OCI-LY1 (cell line): Measurements from ENCODE around the gene UBE2F.

Experiments
- H2AFZ ChIP-seq: fragments of 200-600 bp; sonication (generic), shearing (Covaris generic); 2 replicates; pipeline ENCODE4 v1.6.0; 2014; ENCODE audit warnings: antibody characterized with exemption, mild to moderate bottlenecking, low read length
- H3F3A ChIP-seq: fragments of 200-600 bp; sonication (generic), shearing (Covaris generic); 2 replicates; pipeline ENCODE4 v1.6.0; 2014; ENCODE audit warnings: mild to moderate bottlenecking, antibody characterized with exemption, low read length, moderate library complexity; ENCODE audit not compliant: insufficient read depth
- H3K27ac ChIP-seq: fragments of 200-600 bp; sonication (generic); 2 replicates; pipeline ENCODE4 v1.5.1; 2014; ENCODE audit warnings: low read length, mixed run types, mild to moderate bottlenecking, low read depth; ENCODE audit not compliant: poor library complexity, severe bottlenecking
- H3K27me3 ChIP-seq: fragments of 200-600 bp; sonication (generic); 2 replicates; pipeline ENCODE4 v1.6.0; 2014; ENCODE audit warnings: antibody characterized with exemption, mild to moderate bottlenecking, low read length, moderate library complexity; ENCODE audit not compliant: insufficient read depth
- H3K36me3 ChIP-seq: fragments of 200-600 bp; sonication (generic); 2 replicates; pipeline ENCODE4 v1.6.1; 2014; ENCODE audit warnings: mild to moderate bottlenecking, antibody characterized with exemption, low read length, moderate library complexity, mixed read lengths; ENCODE audit not compliant: insufficient read depth
- H3K4me1 ChIP-seq: fragments of 200-600 bp; sonication (generic); 2 replicates; pipeline ENCODE4 v1.5.1; 2014; ENCODE audit warnings: mild to moderate bottlenecking, low read length, moderate library complexity; ENCODE audit not compliant: insufficient read depth, severe bottlenecking
- H3K4me2 ChIP-seq: fragments of 200-600 bp; sonication (generic), shearing (Covaris generic); 2 replicates; pipeline ENCODE4 v1.6.1; 2014; ENCODE audit warnings: low read length
- H3K4me3 ChIP-seq: fragments of 200-600 bp; sonication (generic); 2 replicates; pipeline ENCODE4 v1.5.1; 2014; ENCODE audit warnings: low read length, low read depth, mild to moderate bottlenecking, mixed read lengths; ENCODE audit not compliant: poor library complexity, severe bottlenecking
- H3K79me2 ChIP-seq: fragments of 200-600 bp; shearing (Covaris generic); 2 replicates; pipeline ENCODE4 v1.6.1; 2016; ENCODE audit warnings: mixed run types, low read length, mixed read lengths; ENCODE audit not compliant: insufficient read depth
- H3K9ac ChIP-seq: fragments of 200-600 bp; sonication (generic), shearing (Covaris generic); 2 replicates; pipeline ENCODE4 v1.6.1; 2014; ENCODE audit warnings: mild to moderate bottlenecking, low read length, mixed read lengths
- H3K9me2 ChIP-seq: fragments of 200-600 bp; sonication (generic), shearing (Covaris generic); 2 replicates; pipeline ENCODE4 v1.6.1; 2014; ENCODE audit warnings: low read depth, mild to moderate bottlenecking, low read length, mixed read lengths
- H3K9me3 ChIP-seq: fragments of 200-600 bp; shearing (Covaris generic); 2 replicates; pipeline ENCODE4 v1.6.1; 2014; ENCODE audit warnings: low read length, mixed read lengths
- H4K20me1 ChIP-seq: fragments of 200-600 bp; sonication (generic), shearing (Covaris generic); 2 replicates; pipeline ENCODE4 v1.6.0; 2016; ENCODE audit warnings: mild to moderate bottlenecking, low read length; ENCODE audit not compliant: insufficient read depth
- CTCF ChIP-seq: fragments of 200-600 bp; sonication (generic), shearing (Covaris generic); IDR thresholded peaks from 2 replicates; pipeline ENCODE4 v1.5.1; 2017; ENCODE audit warnings: mild to moderate bottlenecking, antibody characterized with exemption, low read length, moderate library complexity, mixed read lengths
- EZH2 ChIP-seq: fragments of 200-600 bp; sonication (generic), shearing (Covaris generic); IDR thresholded peaks from 2 replicates; pipeline ENCODE4 v1.8.0; 2017; ENCODE audit warnings: borderline replicate concordance, mixed run types, mild to moderate bottlenecking, antibody characterized with exemption, low read length, moderate library complexity, mixed read lengths

The UBE2F gene

DNA sequence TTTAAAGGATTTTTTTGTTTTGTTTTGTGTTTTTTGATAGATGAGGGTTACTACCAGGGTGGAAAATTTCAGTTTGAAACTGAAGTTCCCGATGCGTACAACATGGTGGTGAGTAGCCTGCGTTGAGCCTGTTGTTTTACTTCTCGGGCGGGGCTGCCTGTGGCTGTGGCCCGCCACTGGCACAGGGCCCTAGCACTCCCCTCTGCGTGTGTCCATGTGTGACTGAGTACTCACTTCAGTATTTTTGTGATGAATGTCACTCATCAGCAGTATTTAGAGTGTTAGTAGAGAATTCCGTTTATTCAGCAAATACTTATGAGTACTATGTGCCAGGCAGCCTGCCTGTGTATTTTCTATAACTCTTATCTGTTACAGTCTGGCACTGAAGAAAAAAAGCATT is 49.7 kb downstream of the UBE2F start:
- Histone ChIP-seq H3K27ac (no peak overlapping the region), H3K9ac (no peak overlapping the region), H3K27me3 (no peaks in the 10 kb centered on the region), H3K36me3 (no peaks in the 10 kb centered on the region), H4K20me1 (no peaks in the 10 kb centered on the region), H2AFZ (no peak overlapping the region), H3K9me3 (no peaks in the 10 kb centered on the region), H3F3A (no peaks in the 10 kb centered on the region), H3K4me3 (no peak overlapping the region), H3K4me1 (no peaks in the 10 kb centered on the region), H3K9me2 (no peaks in the 10 kb centered on the region), H3K4me2 (no peak overlapping the region), H3K79me2 (no peaks in the 10 kb centered on the region)
- TF ChIP-seq CTCF (no peak), EZH2 (no peak)

GRCh38 chr2:238019962-238020361 is 53.1 kb downstream of the UBE2F start:
- TF ChIP-seq CTCF (no peak), EZH2 (no peak)
- H3K4me3 ChIP-seq: no peak overlapping the region

DNA sequence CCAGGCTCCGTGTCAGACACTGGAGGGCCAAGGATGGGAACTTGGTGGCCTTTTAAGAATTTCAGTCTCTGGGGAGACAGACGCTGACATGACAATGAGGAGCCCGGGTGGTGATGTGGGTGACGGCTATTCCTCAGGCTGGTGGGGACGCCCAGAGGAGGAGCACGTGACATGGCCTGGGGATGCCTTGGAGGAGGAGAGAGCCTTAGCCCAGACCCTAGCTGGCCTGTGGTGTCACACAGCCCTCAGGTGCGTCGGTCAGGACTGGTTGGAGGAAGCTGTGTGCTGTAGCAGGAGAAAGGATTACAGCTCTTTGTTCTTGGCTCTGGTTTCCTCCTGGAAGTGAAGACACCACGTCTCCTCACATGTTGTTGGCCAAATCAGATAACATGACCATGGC is 54.0 kb downstream of the UBE2F start:
- Histone ChIP-seq H3K4me1 (no peaks in the 10 kb centered on the region), H3K27me3 (no peaks in the 10 kb centered on the region), H3K9me3 (no peaks in the 10 kb centered on the region), H3K27ac (no peak overlapping the region), H3F3A (no peaks in the 10 kb centered on the region), H2AFZ (no peak overlapping the region), H3K4me3 (no peak overlapping the region), H3K9me2 (no peaks in the 10 kb centered on the region), H3K36me3 (no peaks in the 10 kb centered on the region), H3K79me2 (no peaks in the 10 kb centered on the region), H4K20me1 (no peaks in the 10 kb centered on the region), H3K4me2 (no peak overlapping the region), H3K9ac (no peak overlapping the region)
- TF ChIP-seq EZH2 (no peak), CTCF (no peak)

More at GRCh38 chr2:238019962-238020361, 53.1 kb downstream of the UBE2F start:
- no peaks in the 10 kb centered on the region for H3K79me2 ChIP-seq
- H3K9me3 ChIP-seq: no peaks in the 10 kb centered on the region
- H3K9me2 ChIP-seq: no peaks in the 10 kb centered on the region
- H2AFZ ChIP-seq: no peak overlapping the region
- no peaks in the 10 kb centered on the region for H4K20me1 ChIP-seq
- no peaks in the 10 kb centered on the region for H3K4me1 ChIP-seq
- no peaks in the 10 kb centered on the region for H3F3A ChIP-seq
- H3K9ac ChIP-seq: no peak overlapping the region
- H3K36me3 ChIP-seq: no peaks in the 10 kb centered on the region
- H3K4me2 ChIP-seq: no peak overlapping the region
- H3K27ac ChIP-seq: no peak overlapping the region
- no peaks in the 10 kb centered on the region for H3K27me3 ChIP-seq
